ENCODE measurements around the gene NNAT.

NNAT gene

GRCh38 chr20:37500311-37500710 is 20.7 kb upstream of the NNAT start:
- Histone ChIP-seq H3K4me2 (no peak overlapping the region), H3K27ac (no peak overlapping the region), H3K9me3 (no peaks in the 10 kb centered on the region), H3K4me3 (no peak overlapping the region), H3K4me1 (no peaks in the 10 kb centered on the region), H3K27me3 (no peaks in the 10 kb centered on the region), H3K36me3 (no peaks in the 10 kb centered on the region), H4K20me1 (no peaks in the 10 kb centered on the region), H3K9ac (no peak overlapping the region)
- no peak for TF ChIP-seq Cebpa-rat (IDR thresholded peaks at IDR 0.05)

DNA sequence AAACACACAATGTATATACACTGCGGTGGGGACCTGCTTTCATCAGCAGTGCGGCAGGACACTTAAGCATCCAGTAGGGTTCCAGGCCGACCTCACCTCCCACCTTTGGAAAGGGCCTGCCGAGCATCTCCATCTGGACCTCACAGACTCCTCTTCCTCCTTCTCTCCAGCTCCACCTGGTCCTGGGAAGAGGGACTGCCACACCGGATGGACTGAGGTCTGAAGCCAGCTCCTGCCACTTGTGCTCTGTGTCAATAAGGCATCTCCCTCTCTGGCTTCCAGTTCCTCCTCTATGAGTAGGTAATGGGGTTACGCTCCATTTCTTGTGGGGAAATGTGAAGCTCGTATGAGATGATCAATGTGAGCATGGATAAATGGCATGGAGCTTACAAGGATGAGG is 19.1 kb upstream of the NNAT start:
- no peak for TF ChIP-seq Cebpa-rat (IDR thresholded peaks at IDR 0.05)
- Histone ChIP-seq H3K27ac (no peak overlapping the region), H3K4me2 (no peak overlapping the region)

DNA sequence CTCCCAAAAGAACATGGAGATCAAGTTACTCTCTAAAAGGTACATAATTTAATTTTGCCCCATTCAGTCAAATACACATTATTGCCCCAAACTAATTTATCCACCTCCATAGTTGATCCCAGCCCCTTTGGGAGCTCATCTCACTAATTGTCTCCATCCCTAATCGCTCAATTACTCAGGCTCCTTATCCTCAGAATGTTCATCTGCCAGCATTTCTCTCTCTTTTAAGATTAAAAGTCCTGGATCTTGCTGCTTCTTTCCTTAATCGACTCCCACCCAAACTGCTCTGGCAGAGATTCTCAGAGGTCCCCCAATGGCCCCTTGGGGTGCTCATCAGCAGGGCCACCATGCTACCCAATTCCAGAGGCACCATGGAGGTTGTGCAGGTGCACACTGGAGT is 18.4 kb upstream of the NNAT start:
- Histone ChIP-seq H3K9ac (no peak overlapping the region), H3K27me3 (no peaks in the 10 kb centered on the region), H4K20me1 (no peaks in the 10 kb centered on the region; the same call in 1 of the 2 replicates), H3K4me3 (no peak overlapping the region), H3K4me1 (peaks cover 9% of the 10 kb centered on the region), H3K9me3 (no peaks in the 10 kb centered on the region), H3K4me2 (no peak overlapping the region), H3K27ac (no peak overlapping the region), H3K36me3 (no peaks in the 10 kb centered on the region)
- no peak for TF ChIP-seq Cebpa-rat (IDR thresholded peaks at IDR 0.05)

More for the DNA sequence above, 19.1 kb upstream of the NNAT start:
- Histone ChIP-seq H4K20me1 (no peaks in the 10 kb centered on the region), H3K4me1 (peaks cover 2% of the 10 kb centered on the region), H3K9me3 (no peaks in the 10 kb centered on the region), H3K27me3 (no peaks in the 10 kb centered on the region), H3K4me3 (no peak overlapping the region), H3K9ac (no peak overlapping the region), H3K36me3 (no peaks in the 10 kb centered on the region)

DNA sequence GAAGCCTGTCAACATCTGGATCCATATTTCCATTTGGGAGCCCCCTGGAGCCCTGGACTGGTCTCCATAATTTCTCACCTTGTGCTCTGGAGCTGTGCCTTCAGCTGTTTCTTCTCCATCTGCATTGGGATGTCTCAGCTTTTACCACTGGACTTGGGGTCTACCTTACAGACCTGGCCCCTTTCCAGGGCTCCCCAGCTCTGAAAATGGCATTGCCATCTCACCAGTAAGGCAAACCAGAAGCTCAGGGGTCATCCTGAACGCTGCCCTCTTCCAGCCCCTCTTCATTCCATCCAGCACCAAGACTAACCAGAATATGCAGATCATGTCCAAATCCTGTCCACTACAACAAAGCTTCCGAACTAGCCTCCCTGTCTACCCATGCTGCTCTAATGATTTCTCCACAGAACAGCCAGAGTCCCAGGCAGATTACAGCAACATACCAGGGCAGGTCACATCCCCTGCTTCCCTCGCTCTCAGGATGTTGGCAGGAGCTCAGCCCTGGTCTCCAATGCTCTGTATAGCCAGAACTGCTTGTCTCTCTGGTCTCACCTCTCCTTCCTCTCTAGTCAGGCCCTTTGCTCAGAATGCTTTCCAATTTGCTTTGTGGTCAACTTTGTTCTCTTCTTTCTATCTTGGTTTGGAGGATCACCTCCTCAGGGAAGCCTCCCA is 17.7 kb upstream of the NNAT start:
- Histone ChIP-seq H4K20me1 (no peaks in the 10 kb centered on the region; the same call in 1 of the 2 replicates), H3K36me3 (no peaks in the 10 kb centered on the region), H3K4me3 (no peak overlapping the region), H3K9me3 (no peaks in the 10 kb centered on the region), H3K4me1 (peaks cover 14% of the 10 kb centered on the region), H3K9ac (no peak overlapping the region), H3K4me2 (no peak overlapping the region), H3K27me3 (no peaks in the 10 kb centered on the region), H3K27ac (no peak overlapping the region)
- TF ChIP-seq Cebpa-rat (IDR thresholded peaks at IDR 0.05): no peak

DNA sequence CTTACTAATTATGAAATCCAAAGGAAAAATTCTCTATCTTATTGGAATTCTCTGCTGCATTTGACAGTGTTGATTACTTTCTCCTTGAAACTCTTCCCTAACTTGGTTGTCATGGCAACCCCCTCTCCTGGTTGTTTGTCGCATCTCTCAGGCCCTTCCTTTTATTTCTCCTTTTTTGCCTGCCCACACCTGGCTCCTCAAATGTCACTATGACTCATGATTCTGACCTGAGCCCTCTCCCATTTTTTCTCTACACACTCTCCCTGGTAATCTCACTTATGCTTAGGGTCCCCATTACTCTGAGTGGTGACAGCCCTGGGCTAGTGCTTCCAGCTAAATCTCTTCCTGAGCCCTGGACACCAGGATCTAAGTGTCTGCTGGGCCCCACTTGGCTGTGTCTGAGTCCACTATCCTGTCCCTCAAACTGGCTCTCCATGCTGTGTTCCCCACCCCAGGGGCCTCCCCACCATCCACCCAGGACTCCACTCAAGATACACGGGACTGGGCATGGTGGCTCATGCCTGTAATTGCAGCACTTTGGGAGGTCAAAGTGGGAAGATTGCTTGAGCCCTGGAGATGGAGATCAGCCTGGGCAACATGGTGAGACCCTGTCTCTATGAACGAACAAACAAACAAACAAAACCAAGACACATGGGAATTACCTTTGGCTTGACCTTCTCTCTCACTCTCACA is 16.5 kb upstream of the NNAT start:
- Histone ChIP-seq H3K27me3 (no peaks in the 10 kb centered on the region), H3K36me3 (no peaks in the 10 kb centered on the region), H3K9me3 (no peaks in the 10 kb centered on the region), H3K4me2 (no peak overlapping the region), H3K27ac (no peak overlapping the region), H3K4me3 (no peak overlapping the region), H3K4me1 (peaks cover 14% of the 10 kb centered on the region), H3K9ac (no peak overlapping the region), H4K20me1 (no peaks in the 10 kb centered on the region; the same call in 1 of the 2 replicates)
- TF ChIP-seq Cebpa-rat (IDR thresholded peaks at IDR 0.05): no peak

- H3K9me3 ChIP-seq: no peaks in the 10 kb centered on the region
- TF ChIP-seq Cebpa-rat (IDR thresholded peaks at IDR 0.05): no peak
- H3K27me3 ChIP-seq: no peaks in the 10 kb centered on the region
- no peak overlapping the region for H3K4me2 ChIP-seq
- H4K20me1 ChIP-seq: no peaks in the 10 kb centered on the region; the same call in 1 of the 2 replicates
- H3K9ac ChIP-seq: no peak overlapping the region
- H3K27ac ChIP-seq: no peak overlapping the region
- H3K36me3 ChIP-seq: no peaks in the 10 kb centered on the region
- peaks cover 14% of the 10 kb centered on the region for H3K4me1 ChIP-seq
- no peak overlapping the region for H3K4me3 ChIP-seq
Observed at GRCh38 chr20:37505263-37506151, 15.5 kb upstream of the NNAT start.

DNA sequence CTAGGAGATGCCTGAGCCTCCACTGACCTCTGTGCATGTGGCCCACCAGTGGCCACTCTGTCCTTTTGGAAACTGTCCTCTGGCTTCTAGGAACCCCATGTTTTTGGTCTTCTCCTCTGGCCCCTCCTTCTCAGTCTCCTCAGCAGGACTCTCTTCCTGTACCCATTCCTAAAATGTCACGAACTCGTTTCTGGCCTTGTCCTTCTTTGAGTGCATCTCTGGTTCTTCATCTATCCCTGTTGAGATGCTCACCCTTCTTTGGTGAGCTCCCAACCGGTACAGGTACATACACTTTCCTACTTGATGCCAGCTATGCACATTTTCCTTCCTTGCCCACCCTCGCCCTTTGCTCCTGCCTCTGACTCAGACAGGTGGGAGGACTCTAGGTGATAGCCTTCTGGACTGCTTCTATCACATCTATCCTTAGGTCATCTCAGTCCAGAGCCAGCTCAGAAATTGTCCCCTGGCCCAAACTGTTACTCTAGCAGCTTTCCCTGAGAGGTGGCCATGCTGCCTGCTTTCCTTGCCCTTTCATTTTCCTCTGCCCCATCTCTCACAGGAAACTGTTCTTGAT is 14.8 kb upstream of the NNAT start:
- H3K9ac ChIP-seq: no peak overlapping the region
- no peaks in the 10 kb centered on the region for H3K27me3 ChIP-seq
- H3K4me2 ChIP-seq: no peak overlapping the region
- TF ChIP-seq Cebpa-rat (IDR thresholded peaks at IDR 0.05): no peak
- H3K36me3 ChIP-seq: 0 out of 2 replicates have a peak, but pooled peaks cover 5% of the 10 kb centered on the region
- H3K27ac ChIP-seq: no peak overlapping the region
- H3K4me3 ChIP-seq: no peak overlapping the region
- no peaks in the 10 kb centered on the region for H3K9me3 ChIP-seq
- H4K20me1 ChIP-seq: no peaks in the 10 kb centered on the region; the same call in 1 of the 2 replicates
- peaks cover 14% of the 10 kb centered on the region for H3K4me1 ChIP-seq

GRCh38 chr20:37510226-37510625 is 10.8 kb upstream of the NNAT start:
- H3K4me2 ChIP-seq: no peak overlapping the region
- no peaks in the 10 kb centered on the region for H3K9me3 ChIP-seq
- no peak for TF ChIP-seq Cebpa-rat (IDR thresholded peaks at IDR 0.05)
- H3K36me3 ChIP-seq: peaks cover 10% of the 10 kb centered on the region; the same call in 1 of the 2 replicates
- H3K27me3 ChIP-seq: no peaks in the 10 kb centered on the region
- H3K4me3 ChIP-seq: no peak overlapping the region
- H3K9ac ChIP-seq: no peak overlapping the region
- no peak overlapping the region for H3K27ac ChIP-seq
- H4K20me1 ChIP-seq: peaks cover 7% of the 10 kb centered on the region; the same call in 1 of the 2 replicates
- H3K4me1 ChIP-seq: peaks cover 14% of the 10 kb centered on the region

- peaks cover 14% of the 10 kb centered on the region for H3K4me1 ChIP-seq
- peaks cover 10% of the 10 kb centered on the region; the same call in 1 of the 2 replicates for H3K36me3 ChIP-seq
- H3K27me3 ChIP-seq: no peaks in the 10 kb centered on the region
- TF ChIP-seq Cebpa-rat (IDR thresholded peaks at IDR 0.05): no peak
- no peak overlapping the region for H3K4me3 ChIP-seq
- no peak overlapping the region for H3K9ac ChIP-seq
- H3K4me2 ChIP-seq: no peak overlapping the region
- no peaks in the 10 kb centered on the region for H3K9me3 ChIP-seq
- H3K27ac ChIP-seq: no peak overlapping the region
- H4K20me1 ChIP-seq: peaks cover 16% of the 10 kb centered on the region; the same call in 1 of the 2 replicates
Observed at GRCh38 chr20:37511610-37512275, 9.3 kb upstream of the NNAT start.

Data from BLaER1 (cell line).